Measurements from ENCODE around the gene ZNF439. TPM values are rescaled to one million over a fixed set of nuclear protein-coding genes. Genes with fewer than 3 reads are reported as not detected.
"Not testable (repeated sequence)": the region's sequence is repeated elsewhere in the genome, so short reads cannot be mapped to it uniquely, and the experiment has no call there.

The ZNF439 gene
- total RNA-seq, 1 experiment from 2014 or later: 6.2 TPM

GRCh38 chr19:11861301-11861700, 12.8 kb downstream of the ZNF439 start:
- no TSS peak for BruUV-seq (replicated peaks)
- no peaks in the 10 kb centered on the region for H4K20me1 ChIP-seq (ENCODE audit: low read length)
- H3K79me2 ChIP-seq (ENCODE audit: low read length): no peaks in the 10 kb centered on the region
- no peaks in the 10 kb centered on the region for H3F3A ChIP-seq (ENCODE audit: low read length, unreplicated experiment)
- H3K4me1 ChIP-seq (ENCODE audit: insufficient read depth, low read length): no peaks in the 10 kb centered on the region
- POLR2A ChIA-PET (ENCODE audit: unreplicated experiment): no interaction called here
- no peak overlapping the region for H3K4me3 ChIP-seq (ENCODE audit: low read length)
- CTCF ChIA-PET: no interaction called here
- TF ChIP-seq CTCF (conservative IDR thresholded peaks at IDR 0.05; ENCODE audit: low read depth, low read length): no peak
- TF ChIP-seq EZH2 (IDR thresholded peaks at IDR 0.05; ENCODE audit: low read length, unreplicated experiment): no peak
- no peak for TF ChIP-seq EZH2phosphoT487 (IDR thresholded peaks at IDR 0.05; ENCODE audit: borderline replicate concordance, low read length)
- H2AFZ ChIP-seq (ENCODE audit: low read length): no peak overlapping the region
- ATAC-seq (no peak), DNase-seq (no peak)
- no peak overlapping the region for H3K27ac ChIP-seq (ENCODE audit: low read length)
- intact Hi-C loops (cut with micrococcal nuclease): no loop called here
- H3K9me2 ChIP-seq (replicated peaks; ENCODE audit: low read length): no peaks in the 10 kb centered on the region
- H3K9ac ChIP-seq (ENCODE audit: low read length): no peak overlapping the region
- peaks cover 6% of the 10 kb centered on the region for H3K36me3 ChIP-seq (ENCODE audit: low read depth, low read length)
- H3K9me3 ChIP-seq (ENCODE audit: low read length): peaks cover 29% of the 10 kb centered on the region
- no peak overlapping the region for H3K4me2 ChIP-seq (ENCODE audit: low read length)
- H3K27me3 ChIP-seq (ENCODE audit: low read length): no peaks in the 10 kb centered on the region

GRCh38 chr19:11867766-11868165, 19.2 kb downstream of the ZNF439 start:
- CTCF ChIA-PET; ATAC-seq; H3K4me2 ChIP-seq (ENCODE audit: low read length): not testable (repeated sequence)

GRCh38 chr19:11868188-11868587, 19.7 kb downstream of the ZNF439 start:
- no peaks in the 10 kb centered on the region for H3F3A ChIP-seq (ENCODE audit: low read length, unreplicated experiment)
- no peaks in the 10 kb centered on the region for H3K9me2 ChIP-seq (replicated peaks; ENCODE audit: low read length)
- no peak overlapping the region for H2AFZ ChIP-seq (ENCODE audit: low read length)
- intact Hi-C loops (cut with micrococcal nuclease): no loop called here
- ChIA-PET POLR2A (ENCODE audit: unreplicated experiment) (no interaction called here), CTCF (no interaction called here)
- H3K4me1 ChIP-seq (ENCODE audit: insufficient read depth, low read length): no peaks in the 10 kb centered on the region
- no peak for ATAC-seq
- DNase-seq: no peak
- H3K4me2 ChIP-seq (ENCODE audit: low read length): no peak overlapping the region
- H3K9me3 ChIP-seq (ENCODE audit: low read length): peaks cover 62% of the 10 kb centered on the region
- no TSS peak for BruUV-seq (replicated peaks)
- H4K20me1 ChIP-seq (ENCODE audit: low read length): no peaks in the 10 kb centered on the region
- H3K4me3 ChIP-seq (ENCODE audit: low read length): no peak overlapping the region
- no peak overlapping the region for H3K27ac ChIP-seq (ENCODE audit: low read length)
- H3K9ac ChIP-seq (ENCODE audit: low read length): no peak overlapping the region
- TF ChIP-seq CTCF (conservative IDR thresholded peaks at IDR 0.05; ENCODE audit: low read depth, low read length) (no peak), EZH2phosphoT487 (IDR thresholded peaks at IDR 0.05; ENCODE audit: borderline replicate concordance, low read length) (no peak), EZH2 (IDR thresholded peaks at IDR 0.05; ENCODE audit: low read length, unreplicated experiment) (no peak)
- peaks cover 35% of the 10 kb centered on the region for H3K36me3 ChIP-seq (ENCODE audit: low read depth, low read length)
- H3K27me3 ChIP-seq (ENCODE audit: low read length): no peaks in the 10 kb centered on the region
- H3K79me2 ChIP-seq (ENCODE audit: low read length): no peaks in the 10 kb centered on the region

More at GRCh38 chr19:11867766-11868165, 19.2 kb downstream of the ZNF439 start:
- H4K20me1 ChIP-seq (ENCODE audit: low read length); BruUV-seq (replicated peaks); intact Hi-C loops (cut with micrococcal nuclease); H3K4me1 ChIP-seq (ENCODE audit: insufficient read depth, low read length); H2AFZ ChIP-seq (ENCODE audit: low read length); DNase-seq; H3K27ac ChIP-seq (ENCODE audit: low read length); H3K9me2 ChIP-seq (replicated peaks; ENCODE audit: low read length); H3K79me2 ChIP-seq (ENCODE audit: low read length); H3F3A ChIP-seq (ENCODE audit: low read length, unreplicated experiment); POLR2A ChIA-PET (ENCODE audit: unreplicated experiment); H3K4me3 ChIP-seq (ENCODE audit: low read length); H3K9ac ChIP-seq (ENCODE audit: low read length); H3K27me3 ChIP-seq (ENCODE audit: low read length): not testable (repeated sequence)
- H3K36me3 ChIP-seq (ENCODE audit: low read depth, low read length): peaks cover 35% of the 10 kb centered on the region
- peaks cover 61% of the 10 kb centered on the region for H3K9me3 ChIP-seq (ENCODE audit: low read length)
